Activated gamma-delta T cell (primary cell): ENCODE measurements around the gene MIDN.
A peak's percentile ranks its signal among the peaks of the same experiment; 100 is the strongest.
"Not testable (repeated sequence)": the region's sequence is repeated elsewhere in the genome, so short reads cannot be mapped to it uniquely, and the experiment has no call there.

Experiments
- DNase-seq: peaks from one replicate; lab custom pipeline; 2025; lab: John Stamatoyannopoulos, UW
- total RNA-seq, 2 donors: gene quantifications; one replicate each; lab custom pipeline; 2026; lab: John Stamatoyannopoulos, UW

MIDN gene
- total RNA-seq: 40.7 to 52.9 reads per million in 2 donors

- peak; percentile 75 for DNase-seq
Measured at GRCh38 chr19:1248139-1248785, at the start of gene MIDN. Gene MIDN (plus strand): TSS chr19:1248583. CDS start chr19:1250297, 1,714 bp downstream.

- DNase-seq: no peak
Measured at GRCh38 chr19:1199531-1199930, 48.9 kb upstream of the MIDN start.

GRCh38 chr19:1200614-1201013 is 47.8 kb upstream of the MIDN start:
- DNase-seq: not testable (repeated sequence)

- peak; percentile 100 for DNase-seq
Measured at GRCh38 chr19:1205114-1206099, 43.0 kb upstream of the MIDN start, which contains the start of gene STK11. Gene STK11 (plus strand): TSS chr19:1205778. CDS start chr19:1206914, 1,136 bp downstream.

- no peak for DNase-seq
Measured at GRCh38 chr19:1206150-1206863, 42.1 kb upstream of the MIDN start.

- no peak for DNase-seq
Measured at GRCh38 chr19:1206864-1207450, 41.4 kb upstream of the MIDN start.

- DNase-seq: not testable (repeated sequence)
Measured at GRCh38 chr19:1208830-1209229, 39.6 kb upstream of the MIDN start.

GRCh38 chr19:1210227-1210538 is 38.2 kb upstream of the MIDN start:
- no peak for DNase-seq

- DNase-seq: no peak
Measured at GRCh38 chr19:1211494-1212234, 36.7 kb upstream of the MIDN start.

GRCh38 chr19:1213391-1214286 is 34.7 kb upstream of the MIDN start:
- DNase-seq: no peak

GRCh38 chr19:1214299-1214861 is 34.0 kb upstream of the MIDN start:
- DNase-seq: no peak

- DNase-seq: no peak
Measured at GRCh38 chr19:1214862-1215731, 33.3 kb upstream of the MIDN start.

- DNase-seq: no peak
Measured at GRCh38 chr19:1216756-1217155, 31.6 kb upstream of the MIDN start.

- no peak for DNase-seq
Measured at GRCh38 chr19:1217366-1217765, 31.0 kb upstream of the MIDN start.

- no peak for DNase-seq
Measured at GRCh38 chr19:1218751-1219567, 29.4 kb upstream of the MIDN start.

GRCh38 chr19:1219786-1220476 is 28.5 kb upstream of the MIDN start:
- DNase-seq: no peak

GRCh38 chr19:1220477-1220930 is 27.9 kb upstream of the MIDN start:
- no peak for DNase-seq
